Choroid plexus epithelial cell (primary cell): Measurements from ENCODE around the gene RNF5.
"Not testable (repeated sequence)": the region's sequence is repeated elsewhere in the genome, so short reads cannot be mapped to it uniquely, and the experiment has no call there.

Experiments used
- DNase-seq: peaks from one replicate; pipeline ENCODE4 v3.0.0-alpha.2; 2010; ENCODE audit warnings: low read depth
- H3K4me3 ChIP-seq: 2 replicates; pipeline ENCODE4 v1.5.1; 2011; ENCODE audit warnings: low read depth, mild to moderate bottlenecking, control low read depth, low read length, moderate library complexity
- CTCF ChIP-seq: conservative IDR thresholded peaks from 2 replicates; pipeline ENCODE4 v1.5.1; 2011; ENCODE audit warnings: low read depth, mild to moderate bottlenecking, control low read depth, inconsistent platforms, low read length, moderate library complexity

The RNF5 gene

GRCh38 chr6:32137454-32137853 lies 40.8 kb upstream of the RNF5 start:
- DNase-seq: no peak
- no peak overlapping the region for H3K4me3 ChIP-seq
- TF ChIP-seq CTCF: no peak

- no peak for TF ChIP-seq CTCF
- H3K4me3 ChIP-seq: no peak overlapping the region
- no peak for DNase-seq
These were observed 38.6 kb upstream of the RNF5 start for GRCh38 chr6:32139590-32139989.

- no peak for TF ChIP-seq CTCF
- no peak overlapping the region for H3K4me3 ChIP-seq
- DNase-seq: no peak
These were observed 37.7 kb upstream of the RNF5 start for GRCh38 chr6:32140420-32141046.

- not testable (repeated sequence) for DNase-seq, H3K4me3 ChIP-seq
These were observed 34.0 kb upstream of the RNF5 start for GRCh38 chr6:32144238-32144637.

GRCh38 chr6:32146287-32146686 lies 31.9 kb upstream of the RNF5 start:
- TF ChIP-seq CTCF: no peak
- H3K4me3 ChIP-seq: no peak overlapping the region
- no peak for DNase-seq

GRCh38 chr6:32146687-32147086 lies 31.5 kb upstream of the RNF5 start:
- H3K4me3 ChIP-seq: no peak overlapping the region
- no peak for DNase-seq
- no peak for TF ChIP-seq CTCF

- H3K4me3 ChIP-seq: no peak overlapping the region
- no peak for DNase-seq
- TF ChIP-seq CTCF: no peak
These were observed 30.6 kb upstream of the RNF5 start for GRCh38 chr6:32147401-32148132.
